ENCODE data around the gene FIBP.

GRCh38 chr11:65895482-65895981 is 7.3 kb upstream of the FIBP start:
- TF ChIP-seq, protein P1, sequence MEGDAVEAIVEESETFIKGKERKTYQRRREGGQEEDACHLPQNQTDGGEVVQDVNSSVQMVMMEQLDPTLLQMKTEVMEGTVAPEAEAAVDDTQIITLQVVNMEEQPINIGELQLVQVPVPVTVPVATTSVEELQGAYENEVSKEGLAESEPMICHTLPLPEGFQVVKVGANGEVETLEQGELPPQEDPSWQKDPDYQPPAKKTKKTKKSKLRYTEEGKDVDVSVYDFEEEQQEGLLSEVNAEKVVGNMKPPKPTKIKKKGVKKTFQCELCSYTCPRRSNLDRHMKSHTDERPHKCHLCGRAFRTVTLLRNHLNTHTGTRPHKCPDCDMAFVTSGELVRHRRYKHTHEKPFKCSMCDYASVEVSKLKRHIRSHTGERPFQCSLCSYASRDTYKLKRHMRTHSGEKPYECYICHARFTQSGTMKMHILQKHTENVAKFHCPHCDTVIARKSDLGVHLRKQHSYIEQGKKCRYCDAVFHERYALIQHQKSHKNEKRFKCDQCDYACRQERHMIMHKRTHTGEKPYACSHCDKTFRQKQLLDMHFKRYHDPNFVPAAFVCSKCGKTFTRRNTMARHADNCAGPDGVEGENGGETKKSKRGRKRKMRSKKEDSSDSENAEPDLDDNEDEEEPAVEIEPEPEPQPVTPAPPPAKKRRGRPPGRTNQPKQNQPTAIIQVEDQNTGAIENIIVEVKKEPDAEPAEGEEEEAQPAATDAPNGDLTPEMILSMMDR (IDR thresholded peaks at IDR 0.05; ENCODE audit: insufficient read depth, low read depth, low read length): no peak
- TF ChIP-seq EZH2 (IDR thresholded peaks at IDR 0.05; ENCODE audit: insufficient read depth, low read length): no peak
